ENCODE data around the gene GRAMD1C.

GRCh38 chr3:113838631-113839209 lies at the start of gene GRAMD1C:
- TF ChIP-seq ZFX (IDR thresholded peaks at IDR 0.05; ENCODE audit: borderline replicate concordance) = no peak
- peak; percentile 97 for TF ChIP-seq CTCF (IDR thresholded peaks at IDR 0.05)

All from 22Rv1 (cell line).